HepG2 (cell line): ENCODE measurements around the gene ZNF581. TPM values are rescaled to one million over a fixed set of nuclear protein-coding genes. Genes with fewer than 3 reads are reported as not detected.

Experiments
- ARHGAP35 ChIP-seq: sonication (generic); formaldehyde crosslinking; IDR thresholded peaks from 2 replicates; pipeline ENCODE4 v1.9.0; 2022; ENCODE audit warnings: mild to moderate bottlenecking, inconsistent platforms, moderate library complexity, missing genetic modification reagents, borderline replicate concordance
- CREB1 ChIP-seq, 2 experiments: fragments of 450-650 bp in 1 of 2; IDR thresholded peaks; 2 replicates each; pipeline ENCODE4 v1.6.1; 2016 to 2017; ENCODE audit warnings: control low read depth in 1 of 2, mild to moderate bottlenecking in 1 of 2, missing compliant biosample characterization in 1 of 2, missing genetic modification characterization in 1 of 2
- ESRRA ChIP-seq: sonication (generic); formaldehyde crosslinking; IDR thresholded peaks from 2 replicates; pipeline ENCODE4 v1.5.1; 2020; ENCODE audit warnings: mild to moderate bottlenecking, low read depth, missing genetic modification reagents
- HNF4G ChIP-seq, 2 experiments: sonication (generic) in 1 of 2; formaldehyde crosslinking in 1 of 2; IDR thresholded peaks; 2 replicates each; pipeline versions ENCODE4 v1.4.0 to v1.6.1; 2011 to 2020; ENCODE audit warnings: borderline replicate concordance in 2 of 2, low read depth in 2 of 2, mild to moderate bottlenecking in 2 of 2, low read length in 1 of 2, missing genetic modification reagents in 1 of 2, moderate library complexity in 1 of 2
- ISL2 ChIP-seq: sonication (generic); formaldehyde crosslinking; IDR thresholded peaks from 2 replicates; pipeline ENCODE4 v1.5.0; 2020; ENCODE audit warnings: missing genetic modification reagents
- KAT8 ChIP-seq: IDR thresholded peaks from 2 replicates; pipeline ENCODE4 v1.6.1; 2016; ENCODE audit warnings: missing genetic modification reagents, missing compliant biosample characterization
- NFE2 ChIP-seq: sonication (generic); formaldehyde crosslinking; IDR thresholded peaks from 2 replicates; pipeline ENCODE4 v1.4.0; 2020; ENCODE audit warnings: missing genetic modification reagents
- PHB2 ChIP-seq: fragments of 450-650 bp; IDR thresholded peaks from 2 replicates; pipeline ENCODE4 v1.6.1; 2018; ENCODE audit not compliant: partially characterized antibody
- PHF20 ChIP-seq: sonication (generic); formaldehyde crosslinking; IDR thresholded peaks from 2 replicates; pipeline ENCODE4 v1.5.0; 2020; ENCODE audit warnings: mild to moderate bottlenecking, missing genetic modification reagents
- RBM39 ChIP-seq: fragments of 200-400 bp; formaldehyde crosslinking; IDR thresholded peaks from one replicate; pipeline ENCODE4 v1.6.1; 2018; ENCODE audit warnings: antibody characterized with exemption, mild to moderate bottlenecking, low read depth, low read length; ENCODE audit not compliant: poor library complexity, severe bottlenecking
- SIN3B ChIP-seq: fragments of 150-350 bp; IDR thresholded peaks from 2 replicates; pipeline ENCODE4 v1.6.1; 2014; ENCODE audit warnings: low read length
- YY1 ChIP-seq: IDR thresholded peaks from 2 replicates; pipeline ENCODE4 v1.6.1; 2011; ENCODE audit warnings: low read length, low read depth, moderate library complexity, mild to moderate bottlenecking; ENCODE audit not compliant: insufficient read depth, insufficient replicate concordance
- ZBTB4 ChIP-seq: sonication (generic); formaldehyde crosslinking; IDR thresholded peaks from 2 replicates; pipeline ENCODE4 v1.4.0; 2020; ENCODE audit warnings: missing genetic modification reagents, mild to moderate bottlenecking, borderline replicate concordance
- ZBTB46 ChIP-seq: sonication (generic); formaldehyde crosslinking; IDR thresholded peaks from 2 replicates; pipeline ENCODE4 v1.4.0; 2020; ENCODE audit warnings: mild to moderate bottlenecking, missing genetic modification reagents, borderline replicate concordance
- ZFX ChIP-seq: sonication (generic); formaldehyde crosslinking; IDR thresholded peaks from 2 replicates; pipeline ENCODE4 v1.4.0; 2020; ENCODE audit warnings: mild to moderate bottlenecking, low read depth, missing genetic modification reagents, moderate library complexity
- ZFY ChIP-seq: sonication (generic); formaldehyde crosslinking; IDR thresholded peaks from 2 replicates; pipeline ENCODE4 v1.4.0; 2020; ENCODE audit warnings: missing genetic modification reagents
- ZFYVE20 ChIP-seq: sonication (generic); formaldehyde crosslinking; IDR thresholded peaks from 2 replicates; pipeline ENCODE4 v1.8.0; 2023; ENCODE audit warnings: low read depth, mild to moderate bottlenecking, moderate library complexity, missing genetic modification reagents, borderline replicate concordance
- ZNF263 ChIP-seq: sonication (generic); formaldehyde crosslinking; IDR thresholded peaks from 2 replicates; pipeline ENCODE4 v1.4.0; 2020; ENCODE audit warnings: missing genetic modification reagents
- ZNF296 ChIP-seq: sonication (generic); formaldehyde crosslinking; conservative IDR thresholded peaks from 2 replicates; pipeline ENCODE4 v1.5.0; 2020; ENCODE audit warnings: mild to moderate bottlenecking, missing genetic modification reagents
- ZNF737 ChIP-seq: sonication (generic); formaldehyde crosslinking; IDR thresholded peaks from 2 replicates; pipeline ENCODE4 v1.5.0; 2020; ENCODE audit warnings: missing genetic modification reagents, mild to moderate bottlenecking, borderline replicate concordance
- polyA plus RNA-seq, 8 experiments: library from polyadenylated mRNA; depleted of rRNA in 3 of 8; stranded (reverse) in 7 of 8; unstranded in 1 of 8; fragments of >200 nt; fragmentation: Illumina TruSeq in 4 of 8; extraction: Trizol in 4 of 8; gene quantifications; 2 replicates each; pipeline versions ENCODE4 v1.2.1 to v1.2.3, GENCODE V29; 2011 to 2016; ENCODE audit warnings: low read depth in 4 of 8, missing spikeins in 1 of 8, mixed read lengths in 1 of 8; ENCODE audit not compliant: insufficient read depth in 1 of 8
- total RNA-seq, 5 experiments: library from RNA; depleted of rRNA; stranded (reverse); fragments of >200 nt; fragmentation: Illumina TruSeq; extraction: Trizol; gene quantifications; 2 replicates each; pipeline ENCODE4 v1.2.3, GENCODE V29; 2016; ENCODE audit warnings: low read depth in 1 of 5
- TF ChIP-seq, protein P1 (sequence below): sonication (generic); formaldehyde crosslinking; conservative IDR thresholded peaks from 2 replicates; pipeline ENCODE4 v1.4.0; 2020; ENCODE audit warnings: missing genetic modification reagents

The ZNF581 gene
- total and polyA plus RNA-seq, 2 of the 13 experiments (the other 11 are each of a cell fraction or from before 2014, with no cell fraction given): 19.6 to 49.5 TPM

DNA sequence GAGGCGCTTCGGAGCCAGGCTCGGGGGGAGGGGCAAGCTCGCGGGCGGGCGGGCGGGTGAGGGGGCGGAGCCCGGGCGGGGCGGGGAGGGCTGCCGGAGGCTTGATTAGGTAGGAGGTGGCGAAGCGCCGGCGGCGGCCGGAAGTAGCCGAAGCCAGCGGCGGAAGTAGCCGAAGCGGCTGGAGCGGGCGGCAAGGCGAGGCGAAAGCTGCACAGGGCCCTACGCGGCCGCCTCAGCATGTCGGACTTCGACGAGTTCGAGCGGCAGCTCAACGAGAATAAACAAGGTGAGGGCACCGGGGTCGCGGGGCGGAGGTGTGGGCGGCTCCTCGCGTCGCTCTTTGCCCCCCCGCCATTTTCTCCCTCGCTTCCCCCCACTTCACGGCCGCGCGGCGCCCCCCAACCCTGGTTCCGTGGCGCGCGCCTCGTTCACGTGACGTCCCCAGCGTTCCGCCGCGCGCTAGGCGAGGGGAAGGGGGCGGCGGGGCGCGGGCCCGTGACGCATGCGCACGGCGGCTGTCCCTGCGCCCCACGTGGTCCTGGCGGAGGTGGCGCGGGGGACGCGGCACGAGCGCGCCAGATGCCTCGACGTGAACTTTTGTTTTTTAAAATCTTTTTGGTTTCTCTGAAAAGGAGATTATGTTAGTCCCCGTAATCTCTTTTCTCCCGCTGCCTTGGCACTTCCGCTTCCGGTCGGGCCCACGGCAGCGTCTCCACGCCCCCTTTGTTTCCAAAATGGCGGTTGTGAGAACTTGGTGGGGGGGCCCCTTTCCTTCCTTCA is 11.6 kb downstream of the ZNF581 start, which contains the start of gene U2AF2 (continued):
- TF ChIP-seq ZFX (CRISPR knock-in tag) (peak; percentile 67; the same call in 1 of the 2 replicates), PHB2 (no peak), ARHGAP35 (CRISPR knock-in tag) (peak; percentile 82; the same call in 1 of the 2 replicates), NFE2 (no peak), CREB1 (IDR thresholded peaks at IDR 0.05) (no peak), CREB1 (CRISPR knock-in tag; IDR thresholded peaks at IDR 0.05) (no peak), ZFYVE20 (no peak), YY1 (peak; percentile 94), ESRRA (0 out of 2 replicates have a peak, but pooled peaks have one; percentile 26), ZNF737 (CRISPR knock-in tag) (no peak), SIN3B (peak; percentile 78; the same call in 1 of the 2 replicates), RBM39 (peak; percentile 48), HNF4G (IDR thresholded peaks at IDR 0.05; ENCODE audit: borderline replicate concordance, low read depth, low read length) (0 out of 2 replicates have a peak, but pooled peaks have one; percentile 30), HNF4G (CRISPR knock-in tag; IDR thresholded peaks at IDR 0.05; ENCODE audit: borderline replicate concordance, low read depth) (0 out of 2 replicates have a peak, but pooled peaks have one; percentile 14), PHF20 (peak; percentile 63; the same call in 1 of the 2 replicates), ZBTB46 (no peak), ZBTB4 (CRISPR knock-in tag) (no peak), ISL2 (CRISPR knock-in tag) (peak; percentile 24; the same call in 1 of the 2 replicates), KAT8 (peak; percentile 69), ZNF296 (CRISPR knock-in tag) (no peak), ZFY (CRISPR knock-in tag) (peak; percentile 70), ZNF263 (0 out of 2 replicates have a peak, but pooled peaks have one; percentile 11)
- TF ChIP-seq, protein P1, sequence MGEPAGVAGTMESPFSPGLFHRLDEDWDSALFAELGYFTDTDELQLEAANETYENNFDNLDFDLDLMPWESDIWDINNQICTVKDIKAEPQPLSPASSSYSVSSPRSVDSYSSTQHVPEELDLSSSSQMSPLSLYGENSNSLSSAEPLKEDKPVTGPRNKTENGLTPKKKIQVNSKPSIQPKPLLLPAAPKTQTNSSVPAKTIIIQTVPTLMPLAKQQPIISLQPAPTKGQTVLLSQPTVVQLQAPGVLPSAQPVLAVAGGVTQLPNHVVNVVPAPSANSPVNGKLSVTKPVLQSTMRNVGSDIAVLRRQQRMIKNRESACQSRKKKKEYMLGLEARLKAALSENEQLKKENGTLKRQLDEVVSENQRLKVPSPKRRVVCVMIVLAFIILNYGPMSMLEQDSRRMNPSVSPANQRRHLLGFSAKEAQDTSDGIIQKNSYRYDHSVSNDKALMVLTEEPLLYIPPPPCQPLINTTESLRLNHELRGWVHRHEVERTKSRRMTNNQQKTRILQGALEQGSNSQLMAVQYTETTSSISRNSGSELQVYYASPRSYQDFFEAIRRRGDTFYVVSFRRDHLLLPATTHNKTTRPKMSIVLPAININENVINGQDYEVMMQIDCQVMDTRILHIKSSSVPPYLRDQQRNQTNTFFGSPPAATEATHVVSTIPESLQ (CRISPR knock-in tag): no peak
